Activated T-helper 2 cell treated with anti-CD3 and anti-CD28 coated beads, Interferon-gamma antibody, Interleukin-2, Interleukin-4, amounts not matched to agents 10 μg/mL and 5 μg/mL and 100 μg/mL, durations not matched to agents 14 hours and 24 hours and 36 hours (primary cell): Measurements from ENCODE around the gene SLC19A3. TPM values are rescaled to one million over a fixed set of nuclear protein-coding genes. Genes with fewer than 3 reads are reported as not detected.

Source experiments
- DNase-seq: peaks from one replicate; pipeline ENCODE4 v3.0.0; 2021; ENCODE audit warnings: low spot score
- H3K27ac Mint-ChIP-seq: one replicate; pipeline ENCODE4 v1.8.0; 2021; ENCODE audit warnings: mixed read lengths
- H3K27me3 Mint-ChIP-seq: one replicate; pipeline ENCODE4 v1.8.0; 2021; ENCODE audit warnings: low read depth, mixed read lengths
- H3K36me3 Mint-ChIP-seq: one replicate; pipeline ENCODE4 v1.8.0; 2021; ENCODE audit warnings: low read depth, mixed read lengths
- H3K4me1 Mint-ChIP-seq: one replicate; pipeline ENCODE4 v1.8.0; 2021; ENCODE audit warnings: low read depth, mixed read lengths
- H3K4me3 Mint-ChIP-seq: one replicate; pipeline ENCODE4 v1.8.0; 2021; ENCODE audit warnings: low read depth, mild to moderate bottlenecking, moderate library complexity, mixed read lengths
- H3K9me3 Mint-ChIP-seq: one replicate; pipeline ENCODE4 v1.8.0; 2021; ENCODE audit warnings: mixed read lengths
- intact Hi-C: fragments of 100-400 bp; cut with micrococcal nuclease; formaldehyde crosslinking; loops from one replicate; pipeline ENCODE4 v1.15.1; 2023
- total RNA-seq: library from RNA; stranded (reverse); gene quantifications from 2 replicates; pipeline ENCODE4 v1.2.3, GENCODE V29; 2022

SLC19A3 gene
- total RNA-seq, 1 donor from 2014 or later, result not detected

DNA sequence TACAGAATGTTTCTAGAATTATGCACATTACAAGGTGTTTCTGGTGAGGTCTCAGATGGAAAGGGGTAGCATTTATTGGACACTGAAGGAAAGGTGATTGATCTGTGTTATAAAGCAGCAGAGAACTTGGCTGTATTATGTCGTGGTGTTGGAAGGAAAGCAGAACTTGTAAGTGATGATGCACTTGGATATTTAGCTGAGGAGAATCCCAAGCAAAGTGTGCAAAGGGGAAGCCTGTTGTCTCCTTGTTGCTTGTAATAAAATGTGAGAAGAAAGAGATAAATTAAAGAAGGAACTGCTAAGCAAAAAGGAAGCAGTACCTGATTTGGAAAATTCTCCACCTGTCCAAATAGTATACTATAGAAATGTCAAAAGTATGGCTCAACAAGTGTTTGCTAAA lies 63.4 kb downstream of the SLC19A3 start:
- H3K27ac Mint-ChIP-seq, result no peak overlapping the region
- H3K36me3 Mint-ChIP-seq, result no peaks in the 10 kb centered on the region
- intact Hi-C loops, result no loop called here
- no peaks in the 10 kb centered on the region for H3K9me3 Mint-ChIP-seq
- DNase-seq, result no peak
- no peak overlapping the region for H3K4me3 Mint-ChIP-seq
- peaks cover 3% of the 10 kb centered on the region for H3K27me3 Mint-ChIP-seq
- peaks cover 2% of the 10 kb centered on the region for H3K4me1 Mint-ChIP-seq

GRCh38 chr2:227653419-227653818 lies 64.4 kb downstream of the SLC19A3 start:
- intact Hi-C loops, result no loop called here
- no peaks in the 10 kb centered on the region for H3K9me3 Mint-ChIP-seq
- no peak for DNase-seq
- H3K36me3 Mint-ChIP-seq, result no peaks in the 10 kb centered on the region
- H3K4me1 Mint-ChIP-seq, result peaks cover 2% of the 10 kb centered on the region
- H3K4me3 Mint-ChIP-seq, result no peak overlapping the region
- no peak overlapping the region for H3K27ac Mint-ChIP-seq
- H3K27me3 Mint-ChIP-seq, result peaks cover 3% of the 10 kb centered on the region

- H3K36me3 Mint-ChIP-seq, result no peaks in the 10 kb centered on the region
- intact Hi-C loops, result no loop called here
- no peak overlapping the region for H3K27ac Mint-ChIP-seq
Measured at GRCh38 chr2:227643990-227644551, 73.8 kb downstream of the SLC19A3 start.

DNA sequence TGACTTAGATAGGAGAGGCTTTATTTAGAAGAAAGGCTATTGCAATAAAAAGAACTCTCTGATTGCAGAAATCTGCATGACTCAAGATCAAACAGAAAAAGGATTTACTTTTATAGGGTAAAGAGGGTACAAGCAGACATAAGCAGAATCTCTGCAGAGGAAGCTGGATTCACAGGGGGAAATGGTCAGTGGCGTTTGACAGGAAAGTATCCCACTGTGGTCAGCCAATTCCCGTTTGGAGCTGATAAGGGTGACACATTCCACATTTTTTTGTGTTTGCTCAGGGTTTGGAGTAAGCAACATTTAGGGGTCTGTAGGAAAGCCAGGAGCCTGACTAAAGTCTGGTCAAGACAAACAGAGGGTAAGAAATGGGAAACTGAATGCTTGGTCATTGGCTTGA lies 75.2 kb downstream of the SLC19A3 start:
- Mint-ChIP-seq H3K27me3 (peaks cover 4% of the 10 kb centered on the region), H3K36me3 (no peaks in the 10 kb centered on the region), H3K4me1 (no peaks in the 10 kb centered on the region), H3K4me3 (no peak overlapping the region), H3K9me3 (no peaks in the 10 kb centered on the region), H3K27ac (no peak overlapping the region)
- intact Hi-C loops, result no loop called here
- DNase-seq, result no peak

More at GRCh38 chr2:227643990-227644551, 73.8 kb downstream of the SLC19A3 start:
- H3K9me3 Mint-ChIP-seq, result no peaks in the 10 kb centered on the region
- no peaks in the 10 kb centered on the region for H3K4me1 Mint-ChIP-seq
- H3K4me3 Mint-ChIP-seq, result no peak overlapping the region
- no peak for DNase-seq
- H3K27me3 Mint-ChIP-seq, result peaks cover 1% of the 10 kb centered on the region

DNA sequence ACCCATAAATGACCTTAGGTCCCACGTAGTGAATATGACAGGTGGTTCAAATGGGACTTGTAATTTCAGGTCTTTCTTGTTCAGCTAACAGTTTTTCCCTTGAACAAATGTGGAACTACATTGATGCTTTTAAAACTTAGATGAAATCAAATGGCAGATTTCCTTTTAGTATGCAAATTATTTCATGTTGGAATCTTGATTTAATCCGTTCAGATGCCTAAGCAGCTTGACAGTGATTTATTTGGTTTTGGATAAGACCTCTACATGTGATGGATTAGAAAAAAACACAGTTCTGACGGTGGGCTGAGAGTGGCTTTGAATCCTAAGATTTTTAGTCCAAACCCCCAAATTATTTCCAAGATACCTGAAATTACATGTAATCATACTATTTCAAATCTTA lies 83.6 kb downstream of the SLC19A3 start:
- Mint-ChIP-seq H3K27me3 (peaks cover 16% of the 10 kb centered on the region), H3K27ac (no peak overlapping the region), H3K9me3 (no peaks in the 10 kb centered on the region), H3K4me1 (no peaks in the 10 kb centered on the region), H3K4me3 (no peak overlapping the region), H3K36me3 (no peaks in the 10 kb centered on the region)
- DNase-seq, result no peak
- intact Hi-C loops, result no loop called here

Other genes with a start within 250 kb of the SLC19A3 start
- gene AGFG1, start 245.9 kb downstream of the SLC19A3 start, total RNA-seq, result 137 and 139 TPM in 2 replicates
- gene SCYGR2, start 119.1 kb downstream of the SLC19A3 start, total RNA-seq, result not detected in 2 replicates
- gene SCYGR3, start 103.2 kb downstream of the SLC19A3 start, total RNA-seq, result not detected in 2 replicates
- gene SCYGR4, start 100.5 kb downstream of the SLC19A3 start, total RNA-seq, result not detected in 2 replicates
- gene SCYGR5, start 51.2 kb downstream of the SLC19A3 start, total RNA-seq, result not detected in 2 replicates
- not detected in 2 replicates for gene SCYGR6, start 6.7 kb upstream of the SLC19A3 start, total RNA-seq
- gene SCYGR7, start 10.3 kb upstream of the SLC19A3 start, total RNA-seq, result not detected in 2 replicates
- gene SCYGR8, start 27.9 kb upstream of the SLC19A3 start, total RNA-seq, result not detected in 2 replicates
- gene CCL20, start 95.8 kb upstream of the SLC19A3 start, total RNA-seq, result 1.4 and 2.0 TPM in 2 replicates
- not detected in 2 replicates for gene DAW1, start 153.6 kb upstream of the SLC19A3 start, total RNA-seq